Stimulated activated CD4-positive, alpha-beta T cell treated with anti-CD3 and anti-CD28 coated beads, Interleukin-1b, Interleukin-23, amount 100 ng/mL, for 4 hours (primary cell): ENCODE data around the gene NCKAP5.

ENCODE experiments used
- DNase-seq, 2 donors: peaks; one replicate each; pipeline ENCODE4 v3.0.0-alpha.2; 2020; ENCODE audit warnings: low read depth in 2 of 2

NCKAP5 gene

GRCh38 chr2:133334923-133335322 is 233.3 kb downstream of the NCKAP5 start:
- DNase-seq, result no peak

- DNase-seq, result no peak
Observed at GRCh38 chr2:133333181-133333580, 235.1 kb downstream of the NCKAP5 start.

- no peak for DNase-seq
Observed at GRCh38 chr2:133331436-133331835, 236.8 kb downstream of the NCKAP5 start.

GRCh38 chr2:133326652-133327397 is 241.4 kb downstream of the NCKAP5 start:
- DNase-seq, result no peak

- no peak for DNase-seq
Observed at GRCh38 chr2:133324150-133324561, 244.1 kb downstream of the NCKAP5 start.

- DNase-seq, result no peak
Observed at GRCh38 chr2:133322909-133323308, 245.4 kb downstream of the NCKAP5 start.

- DNase-seq, result no peak
Observed at GRCh38 chr2:133317178-133317577, 251.1 kb downstream of the NCKAP5 start.

- no peak for DNase-seq
Observed at GRCh38 chr2:133316557-133316956, 251.7 kb downstream of the NCKAP5 start.

- no peak for DNase-seq
Observed at GRCh38 chr2:133315280-133315679, 253.0 kb downstream of the NCKAP5 start.

GRCh38 chr2:133314795-133315194 is 253.5 kb downstream of the NCKAP5 start:
- no peak for DNase-seq

- DNase-seq, result no peak
Observed at GRCh38 chr2:133312038-133312729, 256.1 kb downstream of the NCKAP5 start.

- DNase-seq, result no peak
Observed at GRCh38 chr2:133306236-133306635, 262.0 kb downstream of the NCKAP5 start.

GRCh38 chr2:133304344-133304743 is 263.9 kb downstream of the NCKAP5 start:
- DNase-seq, result no peak

GRCh38 chr2:133303150-133303549 is 265.1 kb downstream of the NCKAP5 start:
- no peak for DNase-seq

- DNase-seq, result no peak
Observed at GRCh38 chr2:133296401-133296800, 271.9 kb downstream of the NCKAP5 start.

GRCh38 chr2:133293544-133294353 is 274.5 kb downstream of the NCKAP5 start:
- DNase-seq, result no peak

GRCh38 chr2:133292259-133292658 is 276.0 kb downstream of the NCKAP5 start:
- no peak for DNase-seq

GRCh38 chr2:133287709-133288108 is 280.6 kb downstream of the NCKAP5 start:
- DNase-seq, result no peak

- no peak for DNase-seq
Observed at GRCh38 chr2:133286326-133286922, 281.8 kb downstream of the NCKAP5 start.

- DNase-seq, result no peak
Observed at GRCh38 chr2:133273031-133273430, 295.2 kb downstream of the NCKAP5 start.

GRCh38 chr2:133271105-133271504 is 297.2 kb downstream of the NCKAP5 start:
- no peak for DNase-seq

GRCh38 chr2:133270550-133270949 is 297.7 kb downstream of the NCKAP5 start:
- DNase-seq, result no peak
